Caco-2 (cell line): Measurements from ENCODE around the gene OSTM1. TPM values are rescaled to one million over a fixed set of nuclear protein-coding genes. Genes with fewer than 3 reads are reported as not detected.

ENCODE experiments used
- BruUV-seq: library from RNA; stranded (reverse); fragments of 400-500 nt; replicated peaks from 2 replicates; lab custom pipeline; 2021; lab: Mats Ljungman, UMichigan
- CTCF ChIA-PET: fragments of 300-600 bp; sonication (Branson Sonifier 250); formaldehyde crosslinking; loops from one replicate; lab custom pipeline; 2022; ENCODE audit warnings: antibody characterized with exemption; lab: Charles Lee
- POLR2A ChIA-PET: fragments of 300-600 bp; sonication (Branson Sonifier 250); formaldehyde crosslinking; loops from one replicate; lab custom pipeline; 2022; ENCODE audit warnings: antibody characterized with exemption; lab: Charles Lee
- DNase-seq, 2 experiments: peaks; one replicate each; pipeline versions ENCODE4 v3.0.0 to v3.0.0-alpha.2; 2020 to 2022
- H3K27me3 ChIP-seq: replicated peaks from 2 replicates; pipeline ENCODE4 v1.6.0; 2011; ENCODE audit warnings: low read length; ENCODE audit not compliant: control insufficient read depth, insufficient read depth
- H3K36me3 ChIP-seq: 2 replicates; pipeline ENCODE4 v1.5.1; 2011; ENCODE audit warnings: low read length; ENCODE audit not compliant: control insufficient read depth, insufficient read depth
- H3K4me1 ChIP-seq: fragments of 250-450 bp; sonication (Bioruptor Pico); 2 replicates; pipeline ENCODE4 v1.5.1; 2020; ENCODE audit warnings: mild to moderate bottlenecking
- H3K4me3 ChIP-seq: 2 replicates; pipeline ENCODE4 v1.5.1; 2011; ENCODE audit warnings: low read depth, mild to moderate bottlenecking, control low read depth, low read length
- H3K9me3 ChIP-seq: fragments of 250-450 bp; sonication (Bioruptor Pico); 2 replicates; pipeline ENCODE4 v1.5.1; 2020; ENCODE audit warnings: mild to moderate bottlenecking, moderate library complexity
- H3K27ac Mint-ChIP-seq: one replicate; pipeline ENCODE4 v1.8.0; 2022; ENCODE audit warnings: mixed read lengths; ENCODE audit not compliant: unreplicated experiment
- H3K27me3 Mint-ChIP-seq: one replicate; pipeline ENCODE4 v1.8.0; 2022; ENCODE audit warnings: mixed read lengths; ENCODE audit not compliant: insufficient read depth, unreplicated experiment
- H3K36me3 Mint-ChIP-seq: one replicate; pipeline ENCODE4 v1.8.0; 2022; ENCODE audit warnings: mild to moderate bottlenecking, mixed read lengths; ENCODE audit not compliant: insufficient read depth, unreplicated experiment
- H3K4me1 Mint-ChIP-seq: one replicate; pipeline ENCODE4 v1.8.0; 2022; ENCODE audit warnings: low read depth, mixed read lengths; ENCODE audit not compliant: unreplicated experiment
- H3K4me3 Mint-ChIP-seq: one replicate; pipeline ENCODE4 v1.8.0; 2022; ENCODE audit warnings: mild to moderate bottlenecking, moderate library complexity, mixed read lengths; ENCODE audit not compliant: unreplicated experiment
- H3K9me3 Mint-ChIP-seq: one replicate; pipeline ENCODE4 v1.8.0; 2022; ENCODE audit warnings: mixed read lengths; ENCODE audit not compliant: unreplicated experiment
- intact Hi-C: fragments of 100-400 bp; cut with micrococcal nuclease; formaldehyde crosslinking; loops from one replicate; pipeline ENCODE4 v1.10.0; 2022; ENCODE audit not compliant: unreplicated experiment
- total RNA-seq: library from RNA; stranded (reverse); gene quantifications from 2 replicates; pipeline ENCODE4 v1.2.3, GENCODE V29; 2022
- TF ChIP-seq, protein P1 (sequence below), 2 experiments: fragments of 200-600 bp in 1 of 2; IDR thresholded peaks; 1 replicate in 1 of 2; 2 replicates in 1 of 2; pipeline versions ENCODE4 v1.5.1 to v1.8.0; 2011 to 2022; ENCODE audit warnings: antibody characterized with exemption in 1 of 2, control low read depth in 1 of 2, inconsistent platforms in 1 of 2, low read depth in 1 of 2, low read length in 1 of 2, mild to moderate bottlenecking in 1 of 2, moderate library complexity in 1 of 2; ENCODE audit not compliant: insufficient read depth in 1 of 2, severe bottlenecking in 1 of 2, unreplicated experiment in 1 of 2

OSTM1 gene
- total RNA-seq, 1 experiment from 2014 or later: 20.1 TPM

- ChIA-PET CTCF (no interaction called here), POLR2A (no interaction called here)
- H3K9me3 ChIP-seq: no peaks in the 10 kb centered on the region
- H3K27me3 Mint-ChIP-seq: no peaks in the 10 kb centered on the region
- no peak overlapping the region for H3K4me3 ChIP-seq
- TF ChIP-seq, protein P1, sequence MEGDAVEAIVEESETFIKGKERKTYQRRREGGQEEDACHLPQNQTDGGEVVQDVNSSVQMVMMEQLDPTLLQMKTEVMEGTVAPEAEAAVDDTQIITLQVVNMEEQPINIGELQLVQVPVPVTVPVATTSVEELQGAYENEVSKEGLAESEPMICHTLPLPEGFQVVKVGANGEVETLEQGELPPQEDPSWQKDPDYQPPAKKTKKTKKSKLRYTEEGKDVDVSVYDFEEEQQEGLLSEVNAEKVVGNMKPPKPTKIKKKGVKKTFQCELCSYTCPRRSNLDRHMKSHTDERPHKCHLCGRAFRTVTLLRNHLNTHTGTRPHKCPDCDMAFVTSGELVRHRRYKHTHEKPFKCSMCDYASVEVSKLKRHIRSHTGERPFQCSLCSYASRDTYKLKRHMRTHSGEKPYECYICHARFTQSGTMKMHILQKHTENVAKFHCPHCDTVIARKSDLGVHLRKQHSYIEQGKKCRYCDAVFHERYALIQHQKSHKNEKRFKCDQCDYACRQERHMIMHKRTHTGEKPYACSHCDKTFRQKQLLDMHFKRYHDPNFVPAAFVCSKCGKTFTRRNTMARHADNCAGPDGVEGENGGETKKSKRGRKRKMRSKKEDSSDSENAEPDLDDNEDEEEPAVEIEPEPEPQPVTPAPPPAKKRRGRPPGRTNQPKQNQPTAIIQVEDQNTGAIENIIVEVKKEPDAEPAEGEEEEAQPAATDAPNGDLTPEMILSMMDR (IDR thresholded peaks at IDR 0.05; ENCODE audit: insufficient read depth in 1 of 2, low read depth in 1 of 2, low read length in 1 of 2, severe bottlenecking in 1 of 2, unreplicated experiment in 1 of 2): no peak
- H3K36me3 Mint-ChIP-seq: peaks cover 10% of the 10 kb centered on the region
- no peak overlapping the region for H3K27ac Mint-ChIP-seq
- H3K36me3 ChIP-seq: no peaks in the 10 kb centered on the region
- no peak for DNase-seq
- H3K9me3 Mint-ChIP-seq: no peaks in the 10 kb centered on the region
- no peaks in the 10 kb centered on the region for H3K4me1 Mint-ChIP-seq
- intact Hi-C loops: no loop called here
- H3K4me1 ChIP-seq: no peaks in the 10 kb centered on the region
- no TSS peak for BruUV-seq
- no peak overlapping the region for H3K4me3 Mint-ChIP-seq
- H3K27me3 ChIP-seq: no peaks in the 10 kb centered on the region
Measured at GRCh38 chr6:108039681-108040080, 34.9 kb downstream of the OSTM1 start.

GRCh38 chr6:108036884-108037283, 37.7 kb downstream of the OSTM1 start:
- Mint-ChIP-seq H3K36me3 (peaks cover 15% of the 10 kb centered on the region), H3K4me3 (no peak overlapping the region), H3K27ac (no peak overlapping the region), H3K4me1 (peaks cover 6% of the 10 kb centered on the region), H3K9me3 (no peaks in the 10 kb centered on the region), H3K27me3 (no peaks in the 10 kb centered on the region)
- no peak overlapping the region for H3K4me3 ChIP-seq
- intact Hi-C loops: no loop called here
- H3K9me3 ChIP-seq: no peaks in the 10 kb centered on the region
- no peaks in the 10 kb centered on the region for H3K4me1 ChIP-seq
- ChIA-PET POLR2A (no interaction called here), CTCF (no interaction called here)
- TF ChIP-seq, protein P1 (IDR thresholded peaks at IDR 0.05; ENCODE audit: insufficient read depth in 1 of 2, low read depth in 1 of 2, low read length in 1 of 2, severe bottlenecking in 1 of 2, unreplicated experiment in 1 of 2): no peak
- no peaks in the 10 kb centered on the region for H3K36me3 ChIP-seq
- no peak for DNase-seq
- no peaks in the 10 kb centered on the region for H3K27me3 ChIP-seq
- BruUV-seq: no TSS peak

- no peak overlapping the region for H3K4me3 ChIP-seq
- intact Hi-C loops: loop anchor here (5.0 kb wide), 1 partner anchor 50 kb away; no protein-coding TSS in a partner anchor
- no peak overlapping the region for H3K4me3 Mint-ChIP-seq
- H3K27ac Mint-ChIP-seq: no peak overlapping the region
- ChIA-PET CTCF (no interaction called here), POLR2A (no interaction called here)
- peaks cover 5% of the 10 kb centered on the region for H3K36me3 Mint-ChIP-seq
- H3K4me1 ChIP-seq: peaks cover 22% of the 10 kb centered on the region
- BruUV-seq: no TSS peak
- H3K27me3 ChIP-seq: no peaks in the 10 kb centered on the region
- H3K27me3 Mint-ChIP-seq: no peaks in the 10 kb centered on the region
- no peak for DNase-seq
- H3K9me3 Mint-ChIP-seq: no peaks in the 10 kb centered on the region
- H3K9me3 ChIP-seq: no peaks in the 10 kb centered on the region
- TF ChIP-seq, protein P1 (IDR thresholded peaks at IDR 0.05; ENCODE audit: insufficient read depth in 1 of 2, low read depth in 1 of 2, low read length in 1 of 2, severe bottlenecking in 1 of 2, unreplicated experiment in 1 of 2): no peak
- peaks cover 27% of the 10 kb centered on the region for H3K4me1 Mint-ChIP-seq
- H3K36me3 ChIP-seq: no peaks in the 10 kb centered on the region
Measured at GRCh38 chr6:108031968-108032367, 42.6 kb downstream of the OSTM1 start.
